ENCODE measurements around the gene RAMP3. TPM values are rescaled to one million over a fixed set of nuclear protein-coding genes. Genes with fewer than 3 reads are reported as not detected.

Gene RAMP3
- polyA plus RNA-seq, 2 of the 4 experiments (the other 2 are of a cell fraction): not detected

DNA sequence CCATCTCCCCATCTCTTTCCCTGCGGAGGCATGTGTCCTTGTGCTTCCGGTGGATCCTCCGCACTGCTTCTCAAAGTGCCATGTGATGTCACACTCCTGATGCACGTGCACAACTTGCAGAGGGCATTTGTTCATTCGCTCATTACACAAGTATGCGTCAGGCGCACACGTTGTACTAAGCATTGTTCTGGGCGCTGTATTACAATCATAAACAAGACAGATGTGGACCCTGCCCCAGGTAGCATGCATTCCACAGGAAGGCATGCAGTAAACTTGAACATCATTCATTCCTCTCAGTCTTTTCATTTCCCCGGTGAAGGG lies 9.0 kb upstream of the RAMP3 start (continued):
- TF ChIP-seq BHLHE40 (IDR thresholded peaks at IDR 0.05; ENCODE audit: low read depth, low read length) (no peak), EHMT2 (IDR thresholded peaks at IDR 0.05; ENCODE audit: low read depth) (no peak)

DNA sequence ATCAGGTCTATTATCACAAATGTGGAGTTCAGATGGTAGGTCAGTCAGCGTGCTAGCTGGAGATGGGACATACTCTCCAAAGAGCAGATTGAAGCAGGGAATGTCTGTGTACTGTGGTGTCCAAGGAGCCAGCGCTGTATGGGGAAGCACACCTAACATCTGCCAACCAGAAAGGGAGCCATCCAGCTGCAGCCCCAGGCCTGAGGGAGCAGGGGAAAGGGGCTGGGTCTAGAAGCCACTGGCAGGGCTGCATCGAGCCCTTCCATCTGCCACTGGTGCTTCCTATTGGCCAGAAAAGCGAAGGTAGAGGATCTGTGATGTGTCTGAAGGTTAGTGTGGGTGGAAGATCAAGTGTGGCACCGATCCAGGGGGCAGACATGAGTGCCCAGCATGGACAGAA lies 8.0 kb upstream of the RAMP3 start:
- Histone ChIP-seq H3K9me3 (no peaks in the 10 kb centered on the region), H3K4me1 (no peaks in the 10 kb centered on the region), H3K27ac (no peak overlapping the region), H3K4me3 (no peak overlapping the region), H3K4me2 (no peak overlapping the region)
- no peak for TF ChIP-seq HDAC2 (IDR thresholded peaks at IDR 0.05)
- TF ChIP-seq, protein P1, sequence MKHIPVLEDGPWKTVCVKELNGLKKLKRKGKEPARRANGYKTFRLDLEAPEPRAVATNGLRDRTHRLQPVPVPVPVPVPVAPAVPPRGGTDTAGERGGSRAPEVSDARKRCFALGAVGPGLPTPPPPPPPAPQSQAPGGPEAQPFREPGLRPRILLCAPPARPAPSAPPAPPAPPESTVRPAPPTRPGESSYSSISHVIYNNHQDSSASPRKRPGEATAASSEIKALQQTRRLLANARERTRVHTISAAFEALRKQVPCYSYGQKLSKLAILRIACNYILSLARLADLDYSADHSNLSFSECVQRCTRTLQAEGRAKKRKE (CRISPR knock-in tag; IDR thresholded peaks at IDR 0.05; ENCODE audit: low read depth): no peak
- TF ChIP-seq EHMT2 (IDR thresholded peaks at IDR 0.05; ENCODE audit: low read depth): no peak
- no peak for TF ChIP-seq RARB (CRISPR knock-in tag; IDR thresholded peaks at IDR 0.05)
- TF ChIP-seq SMC3 (IDR thresholded peaks at IDR 0.05): no peak
- no peak for TF ChIP-seq FOSB (CRISPR knock-in tag; IDR thresholded peaks at IDR 0.05)
- no peak for TF ChIP-seq JUN (IDR thresholded peaks at IDR 0.05)
- no peak for TF ChIP-seq HOXB5 (CRISPR knock-in tag; IDR thresholded peaks at IDR 0.05)
- TF ChIP-seq TFCP2L1 (CRISPR knock-in tag; IDR thresholded peaks at IDR 0.05): no peak
- TF ChIP-seq CBX2 (IDR thresholded peaks at IDR 0.05; ENCODE audit: borderline replicate concordance, low read depth): no peak
- FAIRE-seq (no peak), DNase-seq (ENCODE audit: low read depth in 1 of 2, low spot score in 1 of 2) (no peak), ATAC-seq (no peak)
- CTCF ChIA-PET: interaction anchor here (0.6 to 11.0 kb wide), 3 partner anchors 110 to 425 kb away, joined by 3 to 112 read pairs (median 3); no protein-coding TSS in a partner anchor
- 32% methylated on average over 5 of the region's 5 CpGs for WGBS (ENCODE audit: missing lambda C conversion rate)
- POLR2A ChIA-PET: no interaction called here

DNA sequence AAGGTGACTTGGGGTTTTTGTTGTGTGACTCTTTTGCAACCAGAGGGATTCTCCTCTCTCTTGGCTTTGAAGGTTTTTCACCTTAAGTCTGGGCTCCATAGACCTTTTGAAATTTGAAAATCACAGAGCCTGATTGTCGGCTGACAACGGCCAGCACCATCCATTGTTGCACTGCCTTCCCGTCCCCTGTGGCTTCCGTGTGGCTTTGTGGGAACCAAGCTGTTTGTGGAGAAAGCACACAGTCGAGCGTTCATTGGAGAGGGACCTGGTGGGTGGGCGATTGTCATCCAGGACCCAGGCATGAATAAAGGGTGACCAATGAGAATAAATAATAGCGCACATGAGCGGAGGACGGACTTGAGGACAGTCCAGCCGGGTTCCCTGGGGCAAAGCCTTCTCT lies 7.4 kb upstream of the RAMP3 start:
- DNase-seq (ENCODE audit: low read depth in 1 of 2, low spot score in 1 of 2): no peak
- FAIRE-seq: no peak
- ChIA-PET POLR2A (no interaction called here), CTCF (interaction anchor here (1.6 to 11.0 kb wide), 3 partner anchors 14 to 425 kb away, joined by 3 to 112 read pairs (median 7); no protein-coding TSS in a partner anchor)
- Histone ChIP-seq H3K4me3 (no peak overlapping the region), H3K4me2 (no peak overlapping the region), H3K27ac (no peak overlapping the region), H3K9me3 (no peaks in the 10 kb centered on the region), H3K4me1 (0 out of 3 replicates have a peak, but pooled peaks cover 3% of the 10 kb centered on the region)
- 68% methylated on average over 11 of the region's 11 CpGs for WGBS (ENCODE audit: missing lambda C conversion rate)
- TF ChIP-seq, protein P2, sequence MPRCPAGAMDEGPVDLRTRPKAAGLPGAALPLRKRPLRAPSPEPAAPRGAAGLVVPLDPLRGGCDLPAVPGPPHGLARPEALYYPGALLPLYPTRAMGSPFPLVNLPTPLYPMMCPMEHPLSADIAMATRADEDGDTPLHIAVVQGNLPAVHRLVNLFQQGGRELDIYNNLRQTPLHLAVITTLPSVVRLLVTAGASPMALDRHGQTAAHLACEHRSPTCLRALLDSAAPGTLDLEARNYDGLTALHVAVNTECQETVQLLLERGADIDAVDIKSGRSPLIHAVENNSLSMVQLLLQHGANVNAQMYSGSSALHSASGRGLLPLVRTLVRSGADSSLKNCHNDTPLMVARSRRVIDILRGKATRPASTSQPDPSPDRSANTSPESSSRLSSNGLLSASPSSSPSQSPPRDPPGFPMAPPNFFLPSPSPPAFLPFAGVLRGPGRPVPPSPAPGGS (IDR thresholded peaks at IDR 0.05): no peak
- TF ChIP-seq FOSB (CRISPR knock-in tag; IDR thresholded peaks at IDR 0.05) (no peak), HOXB5 (CRISPR knock-in tag; IDR thresholded peaks at IDR 0.05) (no peak)
- no peak for ATAC-seq

DNA sequence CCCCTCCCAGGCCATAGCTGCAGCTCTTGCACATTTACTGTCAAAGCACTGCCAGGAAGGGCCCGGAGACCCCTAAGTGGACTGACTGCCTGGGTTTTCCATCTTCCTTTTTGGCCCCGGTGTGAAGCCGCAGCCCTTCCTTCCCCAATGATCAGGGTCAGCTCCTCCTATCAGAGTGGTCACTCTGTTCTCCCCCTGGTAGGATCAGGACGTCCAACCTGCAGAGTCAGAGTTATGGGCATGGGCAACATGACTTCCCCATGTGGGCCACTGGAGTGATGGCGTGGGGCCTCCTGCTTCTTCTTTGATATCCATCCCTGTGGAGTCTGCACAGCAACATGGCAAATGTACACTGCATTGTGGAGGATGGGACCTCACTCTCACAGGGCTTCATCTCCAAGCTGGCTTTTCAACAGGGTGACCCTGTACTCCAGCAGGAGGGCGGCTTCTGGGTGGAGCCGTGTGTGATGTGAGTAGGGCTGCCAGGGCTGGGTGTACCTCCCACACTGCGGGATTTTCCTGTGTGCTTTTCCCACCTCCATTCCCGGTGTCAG lies 6.4 kb upstream of the RAMP3 start:
- CTCF ChIA-PET: interaction anchor here (1.1 to 11.0 kb wide), 4 partner anchors 15 to 424 kb away, joined by 3 to 112 read pairs (median 5); no protein-coding TSS in a partner anchor
- Histone ChIP-seq H3K27ac (no peak overlapping the region), H3K4me1 (0 out of 3 replicates have a peak, but pooled peaks cover 3% of the 10 kb centered on the region), H3K4me3 (no peak overlapping the region), H3K4me2 (no peak overlapping the region), H3K9me3 (no peaks in the 10 kb centered on the region)
- WGBS (ENCODE audit: missing lambda C conversion rate): 54% methylated on average over 6 of the region's 9 CpGs
- DNase-seq (ENCODE audit: low read depth in 1 of 2, low spot score in 1 of 2): no peak
- no peak for TF ChIP-seq RFX5 (IDR thresholded peaks at IDR 0.05)
- TF ChIP-seq GATA3 (IDR thresholded peaks at IDR 0.05; ENCODE audit: borderline replicate concordance): no peak
- TF ChIP-seq RNF2 (IDR thresholded peaks at IDR 0.05; ENCODE audit: borderline replicate concordance, low read depth): no peak
- TF ChIP-seq, protein P3, sequence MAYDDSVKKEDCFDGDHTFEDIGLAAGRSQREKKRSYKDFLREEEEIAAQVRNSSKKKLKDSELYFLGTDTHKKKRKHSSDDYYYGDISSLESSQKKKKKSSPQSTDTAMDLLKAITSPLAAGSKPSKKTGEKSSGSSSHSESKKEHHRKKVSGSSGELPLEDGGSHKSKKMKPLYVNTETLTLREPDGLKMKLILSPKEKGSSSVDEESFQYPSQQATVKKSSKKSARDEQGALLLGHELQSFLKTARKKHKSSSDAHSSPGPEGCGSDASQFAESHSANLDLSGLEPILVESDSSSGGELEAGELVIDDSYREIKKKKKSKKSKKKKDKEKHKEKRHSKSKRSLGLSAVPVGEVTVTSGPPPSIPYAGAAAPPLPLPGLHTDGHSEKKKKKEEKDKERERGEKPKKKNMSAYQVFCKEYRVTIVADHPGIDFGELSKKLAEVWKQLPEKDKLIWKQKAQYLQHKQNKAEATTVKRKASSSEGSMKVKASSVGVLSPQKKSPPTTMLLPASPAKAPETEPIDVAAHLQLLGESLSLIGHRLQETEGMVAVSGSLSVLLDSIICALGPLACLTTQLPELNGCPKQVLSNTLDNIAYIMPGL (CRISPR knock-in tag; IDR thresholded peaks at IDR 0.05; ENCODE audit: borderline replicate concordance): no peak
- TF ChIP-seq NFE2L2 (conservative IDR thresholded peaks at IDR 0.05; ENCODE audit: low read length): no peak
- TF ChIP-seq CHD4 (IDR thresholded peaks at IDR 0.05; ENCODE audit: borderline replicate concordance): no peak
- TF ChIP-seq HEYL (CRISPR knock-in tag; IDR thresholded peaks at IDR 0.05): no peak
- no peak for TF ChIP-seq KDM5A (IDR thresholded peaks at IDR 0.05)
- TF ChIP-seq ZSCAN20 (CRISPR knock-in tag; IDR thresholded peaks at IDR 0.05): no peak
- no peak for TF ChIP-seq CBX8 (IDR thresholded peaks at IDR 0.05)
- TF ChIP-seq EP300 (IDR thresholded peaks at IDR 0.05): no peak
- no peak for TF ChIP-seq FOXS1 (CRISPR knock-in tag; IDR thresholded peaks at IDR 0.05)
- no peak for TF ChIP-seq FOSL2 (IDR thresholded peaks at IDR 0.05)
- TF ChIP-seq FOSL2 (CRISPR knock-in tag; IDR thresholded peaks at IDR 0.05): no peak
- TF ChIP-seq, protein P4, sequence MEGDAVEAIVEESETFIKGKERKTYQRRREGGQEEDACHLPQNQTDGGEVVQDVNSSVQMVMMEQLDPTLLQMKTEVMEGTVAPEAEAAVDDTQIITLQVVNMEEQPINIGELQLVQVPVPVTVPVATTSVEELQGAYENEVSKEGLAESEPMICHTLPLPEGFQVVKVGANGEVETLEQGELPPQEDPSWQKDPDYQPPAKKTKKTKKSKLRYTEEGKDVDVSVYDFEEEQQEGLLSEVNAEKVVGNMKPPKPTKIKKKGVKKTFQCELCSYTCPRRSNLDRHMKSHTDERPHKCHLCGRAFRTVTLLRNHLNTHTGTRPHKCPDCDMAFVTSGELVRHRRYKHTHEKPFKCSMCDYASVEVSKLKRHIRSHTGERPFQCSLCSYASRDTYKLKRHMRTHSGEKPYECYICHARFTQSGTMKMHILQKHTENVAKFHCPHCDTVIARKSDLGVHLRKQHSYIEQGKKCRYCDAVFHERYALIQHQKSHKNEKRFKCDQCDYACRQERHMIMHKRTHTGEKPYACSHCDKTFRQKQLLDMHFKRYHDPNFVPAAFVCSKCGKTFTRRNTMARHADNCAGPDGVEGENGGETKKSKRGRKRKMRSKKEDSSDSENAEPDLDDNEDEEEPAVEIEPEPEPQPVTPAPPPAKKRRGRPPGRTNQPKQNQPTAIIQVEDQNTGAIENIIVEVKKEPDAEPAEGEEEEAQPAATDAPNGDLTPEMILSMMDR (IDR thresholded peaks at IDR 0.05): no peak
- ATAC-seq: no peak
- POLR2A ChIA-PET: no interaction called here
- FAIRE-seq: no peak

Measured in A549 (cell line).